ENCODE measurements around the gene SETD3.

SETD3 gene

GRCh38 chr14:99394602-99395156 is 86.0 kb downstream of the SETD3 start:
- no peak for DNase-seq (ENCODE audit: low read depth in 2 of 2)

GRCh38 chr14:99393059-99393655 is 87.5 kb downstream of the SETD3 start:
- DNase-seq (ENCODE audit: low read depth in 2 of 2): no peak

- DNase-seq (ENCODE audit: low read depth in 2 of 2): peak; percentile 36 to 46
Measured at GRCh38 chr14:99391671-99392070, 89.0 kb downstream of the SETD3 start.

GRCh38 chr14:99389174-99389826 is 91.4 kb downstream of the SETD3 start:
- DNase-seq (ENCODE audit: low read depth in 2 of 2): no peak

- no peak for DNase-seq (ENCODE audit: low read depth in 2 of 2)
Measured at GRCh38 chr14:99388286-99388685, 92.4 kb downstream of the SETD3 start.

GRCh38 chr14:99387880-99388279 is 92.8 kb downstream of the SETD3 start:
- DNase-seq (ENCODE audit: low read depth in 2 of 2): no peak

GRCh38 chr14:99384450-99385417 is 95.9 kb downstream of the SETD3 start:
- no peak for DNase-seq (ENCODE audit: low read depth in 2 of 2)

GRCh38 chr14:99383472-99384449 is 96.9 kb downstream of the SETD3 start:
- DNase-seq (ENCODE audit: low read depth in 2 of 2): no peak

- DNase-seq (ENCODE audit: low read depth in 2 of 2): no peak
Measured at GRCh38 chr14:99382781-99383471, 97.7 kb downstream of the SETD3 start.

- DNase-seq (ENCODE audit: low read depth in 2 of 2): no peak
Measured at GRCh38 chr14:99382071-99382470, 98.6 kb downstream of the SETD3 start.

GRCh38 chr14:99381688-99382060 is 99.0 kb downstream of the SETD3 start:
- DNase-seq (ENCODE audit: low read depth in 2 of 2): no peak

- DNase-seq (ENCODE audit: low read depth in 2 of 2): no peak
Measured at GRCh38 chr14:99380991-99381687, 99.5 kb downstream of the SETD3 start.

GRCh38 chr14:99380402-99380801 is 100.3 kb downstream of the SETD3 start:
- DNase-seq (ENCODE audit: low read depth in 2 of 2): no peak

- no peak for DNase-seq (ENCODE audit: low read depth in 2 of 2)
Measured at GRCh38 chr14:99378782-99379214, 101.9 kb downstream of the SETD3 start.

GRCh38 chr14:99377951-99378350 is 102.7 kb downstream of the SETD3 start:
- no peak for DNase-seq (ENCODE audit: low read depth in 2 of 2)

GRCh38 chr14:99374964-99375363 is 105.7 kb downstream of the SETD3 start:
- no peak for DNase-seq (ENCODE audit: low read depth in 2 of 2)

- no peak for DNase-seq (ENCODE audit: low read depth in 2 of 2)
Measured at GRCh38 chr14:99363616-99364290, 116.9 kb downstream of the SETD3 start.

GRCh38 chr14:99363051-99363450 is 117.6 kb downstream of the SETD3 start:
- no peak for DNase-seq (ENCODE audit: low read depth in 2 of 2)

GRCh38 chr14:99361596-99362215 is 119.0 kb downstream of the SETD3 start:
- DNase-seq (ENCODE audit: low read depth in 2 of 2): no peak

Measured in fibroblast of skin of left quadriceps (primary cell).